H4 (cell line): ENCODE measurements around the gene HMCN1. TPM values are rescaled to one million over a fixed set of nuclear protein-coding genes. Genes with fewer than 3 reads are reported as not detected.

Experiments
- DNase-seq: peaks from one replicate; pipeline ENCODE4 v3.0.0-alpha.2; 2015; ENCODE audit warnings: low spot score
- total RNA-seq: library from RNA; depleted of rRNA; stranded (reverse); fragments of >200 nt; shearing (Covaris generic); gene quantifications from 2 replicates; pipeline ENCODE4 v1.2.3, GENCODE V29; 2014

Gene HMCN1
- total RNA-seq, 1 experiment from 2014 or later, result 14.8 TPM

DNA sequence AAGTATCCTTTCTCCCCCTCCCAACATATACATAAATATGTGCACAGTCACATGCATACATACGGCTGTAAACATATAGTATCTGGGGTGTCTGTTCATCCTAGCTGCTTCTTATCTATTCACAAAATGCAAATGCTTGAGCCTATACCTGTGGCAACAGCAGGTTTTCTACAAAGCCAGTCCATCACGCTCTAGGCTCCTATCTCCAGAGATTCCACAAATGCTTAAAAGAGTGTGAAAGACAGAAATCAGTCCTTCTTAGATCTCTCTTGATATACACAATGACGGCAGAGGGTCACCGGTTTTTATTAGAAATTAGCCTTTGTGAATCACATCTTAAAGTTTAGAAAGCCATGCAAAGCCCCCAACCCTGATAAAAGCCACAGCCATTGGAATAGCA, 501.5 kb downstream of the HMCN1 start:
- DNase-seq, result no peak

DNA sequence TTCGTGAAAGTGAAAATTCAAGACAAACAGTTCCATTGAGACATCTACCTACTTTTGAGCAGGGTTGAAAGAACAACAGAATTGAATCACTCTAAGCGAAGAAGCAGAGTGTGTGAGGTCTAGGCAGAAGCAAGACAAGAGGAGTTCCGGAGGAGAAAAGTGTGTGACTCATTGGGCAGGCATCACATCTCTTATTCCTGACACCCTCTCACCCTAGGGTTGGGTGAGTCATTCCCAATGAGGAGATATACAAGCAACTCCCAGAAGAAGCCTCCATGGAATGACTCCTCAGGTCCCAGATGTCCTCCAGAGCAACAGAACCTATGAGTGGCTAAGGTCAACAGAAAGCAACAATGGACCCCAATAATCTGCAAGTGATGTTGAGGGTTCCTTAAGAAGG, 502.7 kb downstream of the HMCN1 start:
- DNase-seq, result peak; percentile 56

DNA sequence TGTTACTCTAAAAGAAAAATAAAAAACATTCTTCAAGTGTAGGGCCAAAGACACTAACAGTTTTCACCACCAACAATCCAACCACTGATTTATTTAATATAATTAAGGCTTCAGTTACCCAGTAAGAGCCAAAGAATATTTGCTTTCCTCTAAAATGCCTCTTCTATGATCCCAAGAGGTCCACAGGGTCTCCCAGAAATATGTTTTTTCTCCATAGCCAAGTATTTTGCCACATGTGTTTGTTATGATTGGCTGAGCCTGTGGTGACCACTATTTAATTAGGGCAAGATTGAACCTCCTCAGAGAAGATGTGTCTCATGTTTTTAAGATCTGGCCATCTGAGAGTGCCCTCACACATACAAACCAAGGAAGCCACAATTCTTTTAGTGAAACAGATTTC, 505.0 kb downstream of the HMCN1 start:
- no peak for DNase-seq

- no peak for DNase-seq
These were observed 506.2 kb downstream of the HMCN1 start for GRCh38 chr1:186240436-186240835.
